IMR-90 (cell line): Measurements from ENCODE around the gene SDC3. TPM values are rescaled to one million over a fixed set of nuclear protein-coding genes. Genes with fewer than 3 reads are reported as not detected.
A peak's percentile ranks its signal among the peaks of the same experiment; 100 is the strongest.

Experiments
- ATAC-seq: fragments of 200-7000 bp; cut with Tn5 transposase; 2 replicates; pipeline ENCODE4 v1.9.1; 2020; ENCODE audit warnings: low read depth, mild to moderate bottlenecking, moderate library complexity
- BruUV-seq: library from RNA; stranded (reverse); fragments of 400-500 nt; replicated peaks from 2 replicates; lab custom pipeline; 2021; lab: Mats Ljungman, UMichigan
- CTCF ChIA-PET: fragments of 300-600 bp; formaldehyde crosslinking; extraction: SDS; loops from one replicate; lab custom pipeline; 2021; ENCODE audit warnings: antibody characterized with exemption; lab: Yijun Ruan, JAX
- POLR2A ChIA-PET: fragments of 300-600 bp; sonication (Branson Sonifier 250); formaldehyde crosslinking; loops from one replicate; lab custom pipeline; 2022; ENCODE audit warnings: antibody characterized with exemption; ENCODE audit not compliant: unreplicated experiment; lab: Charles Lee
- DNase-seq: peaks from one replicate; pipeline ENCODE4 v3.0.0; 2013
- H2AFZ ChIP-seq: replicated peaks from 2 replicates; pipeline ENCODE3; 2013; ENCODE audit warnings: low read length, mild to moderate bottlenecking; ENCODE audit not compliant: poor library complexity
- H2AK5ac ChIP-seq: 2 replicates; pipeline ENCODE4 v1.6.1; 2013; ENCODE audit warnings: low read depth, low read length, inconsistent platforms
- H2AK9ac ChIP-seq: replicated peaks from 2 replicates; pipeline ENCODE3; 2013; ENCODE audit warnings: mild to moderate bottlenecking, low read depth, low read length, moderate library complexity; ENCODE audit not compliant: poor library complexity
- H2BK120ac ChIP-seq: 2 replicates; pipeline ENCODE4 v1.6.1; 2013; ENCODE audit warnings: low read depth, low read length, inconsistent platforms
- H2BK15ac ChIP-seq: 3 replicates; pipeline ENCODE4 v1.6.1; 2013; ENCODE audit warnings: low read depth, low read length, inconsistent platforms
- H2BK20ac ChIP-seq: 2 replicates; pipeline ENCODE4 v1.6.1; 2013; ENCODE audit warnings: low read depth, mild to moderate bottlenecking, inconsistent platforms, low read length, moderate library complexity
- H2BK5ac ChIP-seq: 2 replicates; pipeline ENCODE4 v1.6.1; 2013; ENCODE audit warnings: mild to moderate bottlenecking, low read depth, low read length, inconsistent platforms; ENCODE audit not compliant: poor library complexity, severe bottlenecking
- H3K14ac ChIP-seq: replicated peaks from 2 replicates; pipeline ENCODE4 v1.6.1; 2013; ENCODE audit warnings: low read depth, low read length, inconsistent platforms
- H3K18ac ChIP-seq: 2 replicates; pipeline ENCODE4 v1.6.1; 2013; ENCODE audit warnings: low read depth, low read length, control low read depth
- H3K23ac ChIP-seq: 2 replicates; pipeline ENCODE4 v1.6.1; 2013; ENCODE audit warnings: low read depth, low read length, inconsistent platforms
- H3K27ac ChIP-seq: 2 replicates; pipeline ENCODE4 v1.5.1; 2013; ENCODE audit warnings: mild to moderate bottlenecking, control low read depth, low read length; ENCODE audit not compliant: insufficient read depth
- H3K27me3 ChIP-seq: 2 replicates; pipeline ENCODE4 v1.6.1; 2013; ENCODE audit warnings: low read length; ENCODE audit not compliant: control insufficient read depth, insufficient read depth
- H3K36me3 ChIP-seq: 2 replicates; pipeline ENCODE4 v1.6.1; 2013; ENCODE audit warnings: low read length, mixed read lengths; ENCODE audit not compliant: control insufficient read depth, insufficient read depth
- H3K4ac ChIP-seq: 2 replicates; pipeline ENCODE4 v1.6.1; 2013; ENCODE audit warnings: low read depth, low read length, inconsistent platforms
- H3K4me1 ChIP-seq: 2 replicates; pipeline ENCODE4 v1.6.1; 2013; ENCODE audit warnings: low read length, mixed read lengths; ENCODE audit not compliant: control insufficient read depth, insufficient read depth
- H3K4me2 ChIP-seq: 2 replicates; pipeline ENCODE4 v1.6.1; 2013; ENCODE audit warnings: low read depth, mild to moderate bottlenecking, control low read depth, low read length, moderate library complexity
- H3K4me3 ChIP-seq: 2 replicates; pipeline ENCODE4 v1.5.1; 2013; ENCODE audit warnings: low read depth, mild to moderate bottlenecking, control low read depth, low read length, moderate library complexity; ENCODE audit not compliant: insufficient read depth
- H3K56ac ChIP-seq: 2 replicates; pipeline ENCODE4 v1.6.1; 2013; ENCODE audit warnings: low read length, inconsistent platforms; ENCODE audit not compliant: insufficient read depth; ENCODE audit errors: extremely low read depth
- H3K79me1 ChIP-seq, 2 experiments: 2 replicates each; pipeline ENCODE4 v1.6.1; 2013; ENCODE audit warnings: low read length in 2 of 2, inconsistent platforms in 1 of 2, low read depth in 1 of 2
- H3K9ac ChIP-seq: 2 replicates; pipeline ENCODE4 v1.6.1; 2013; ENCODE audit warnings: low read depth, low read length, control low read depth
- H3K9me1 ChIP-seq: 2 replicates; pipeline ENCODE4 v1.6.1; 2013; ENCODE audit warnings: low read length, inconsistent platforms; ENCODE audit not compliant: insufficient read depth
- H3K9me3 ChIP-seq: 2 replicates; pipeline ENCODE4 v1.6.1; 2013; ENCODE audit warnings: low read length; ENCODE audit not compliant: control insufficient read depth, insufficient read depth
- H4K20me1 ChIP-seq: 2 replicates; pipeline ENCODE4 v1.6.1; 2013; ENCODE audit warnings: low read length, inconsistent platforms; ENCODE audit not compliant: insufficient read depth
- H4K5ac ChIP-seq: 2 replicates; pipeline ENCODE4 v1.6.1; 2013; ENCODE audit warnings: mild to moderate bottlenecking, low read depth, low read length, control low read depth
- H4K8ac ChIP-seq, 2 experiments: 2 replicates each; pipeline ENCODE4 v1.6.1; 2013; ENCODE audit warnings: low read depth in 2 of 2, low read length in 2 of 2, control low read depth in 1 of 2, inconsistent platforms in 1 of 2
- H4K91ac ChIP-seq: 2 replicates; pipeline ENCODE4 v1.6.1; 2013; ENCODE audit warnings: low read depth, low read length, inconsistent platforms; ENCODE audit not compliant: insufficient read depth
- BHLHE40 ChIP-seq: fragments of 150-350 bp; IDR thresholded peaks from 2 replicates; pipeline ENCODE4 v1.6.1; 2016; ENCODE audit warnings: mild to moderate bottlenecking, low read depth, low read length
- CEBPB ChIP-seq: IDR thresholded peaks from 2 replicates; pipeline ENCODE4 v1.6.1; 2012; ENCODE audit warnings: low read depth, low read length, improper control_type of control experiment
- CHD1 ChIP-seq: IDR thresholded peaks from 2 replicates; pipeline ENCODE4 v1.6.1; 2012; ENCODE audit warnings: low read depth, low read length, improper control_type of control experiment
- FOS ChIP-seq: fragments of 150-350 bp; IDR thresholded peaks from 2 replicates; pipeline ENCODE4 v1.6.1; 2016; ENCODE audit warnings: low read depth, low read length
- MAZ ChIP-seq: IDR thresholded peaks from 2 replicates; pipeline ENCODE4 v1.6.1; 2012; ENCODE audit warnings: low read depth, mild to moderate bottlenecking, low read length, improper control_type of control experiment, moderate library complexity, borderline replicate concordance
- MXI1 ChIP-seq: IDR thresholded peaks from 2 replicates; pipeline ENCODE4 v1.6.1; 2012; ENCODE audit warnings: low read depth, mild to moderate bottlenecking, low read length, moderate library complexity, borderline replicate concordance
- NFE2L2 ChIP-seq: fragments of 150-350 bp; IDR thresholded peaks from 2 replicates; pipeline ENCODE4 v1.6.1; 2016; ENCODE audit warnings: low read depth, mild to moderate bottlenecking, low read length
- POLR2A ChIP-seq: IDR thresholded peaks from 2 replicates; pipeline ENCODE4 v1.6.1; 2012; ENCODE audit warnings: mild to moderate bottlenecking, low read depth, low read length
- RAD21 ChIP-seq: IDR thresholded peaks from 2 replicates; pipeline ENCODE4 v1.6.1; 2012; ENCODE audit warnings: low read length, improper control_type of control experiment
- RCOR1 ChIP-seq: IDR thresholded peaks from 2 replicates; pipeline ENCODE4 v1.6.1; 2012; ENCODE audit warnings: mild to moderate bottlenecking, low read length, improper control_type of control experiment; ENCODE audit not compliant: insufficient replicate concordance
- RFX5 ChIP-seq: IDR thresholded peaks from 2 replicates; pipeline ENCODE4 v1.8.0; 2012; ENCODE audit warnings: low read depth, mild to moderate bottlenecking, low read length, moderate library complexity
- WGBS, 2 experiments: methylation state at CpG; one replicate each; pipeline versions ENCODE4 v1.1.5 to v1.1.7; 2013; ENCODE audit warnings: missing lambda C conversion rate in 2 of 2; ENCODE audit not compliant: insufficient read length in 1 of 2; ENCODE audit errors: extremely low coverage in 2 of 2; 5-methylcytosine and 5-hydroxymethylcytosine counted together
- dilution Hi-C: fragments of 300-500 bp; cut with HindIII; formaldehyde crosslinking; loops from one replicate; pipeline ENCODE4 v1.14.3; 2018; ENCODE audit warnings: low sequenced_read_pairs; ENCODE audit not compliant: unreplicated experiment
- in situ Hi-C: fragments of 300-500 bp; cut with MboI; formaldehyde crosslinking; loops from 3 replicates; pipeline ENCODE4 v1.14.3; 2019; ENCODE audit warnings: low sequenced_read_pairs, inconsistent platforms, mixed read lengths
- intact Hi-C: fragments of 100-400 bp; cut with micrococcal nuclease; formaldehyde crosslinking; loops from 2 replicates; pipeline ENCODE4 v1.10.0; 2022
- polyA plus RNA-seq, 3 experiments: library from polyadenylated mRNA; depleted of rRNA; stranded (reverse); fragments of >200 nt; gene quantifications; 2 replicates each; pipeline ENCODE4 v1.2.3, GENCODE V29; 2012; ENCODE audit warnings: low replicate concordance in 1 of 3
- total RNA-seq: library from RNA; depleted of rRNA; stranded (reverse); fragments of >200 nt; gene quantifications from 2 replicates; pipeline ENCODE4 v1.2.3, GENCODE V29; 2012
- TF ChIP-seq, protein P1 (sequence below): fragments of 150-350 bp; IDR thresholded peaks from 2 replicates; pipeline ENCODE4 v1.6.1; 2016; ENCODE audit warnings: low read depth, mild to moderate bottlenecking, low read length, moderate library complexity, borderline replicate concordance
- TF ChIP-seq, protein P2 (sequence below): fragments of 150-350 bp; IDR thresholded peaks from 2 replicates; pipeline ENCODE4 v1.6.1; 2017; ENCODE audit warnings: mild to moderate bottlenecking, antibody characterized with exemption, low read length, low read depth
- TF ChIP-seq, protein P3 (sequence below): conservative IDR thresholded peaks from 2 replicates; pipeline ENCODE4 v1.5.1; 2012; ENCODE audit warnings: mild to moderate bottlenecking, low read depth, low read length, improper control_type of control experiment

Gene SDC3
- total and polyA plus RNA-seq, 2 of the 4 experiments (the other 2 are of a cell fraction): 13.1 to 71.5 TPM

DNA sequence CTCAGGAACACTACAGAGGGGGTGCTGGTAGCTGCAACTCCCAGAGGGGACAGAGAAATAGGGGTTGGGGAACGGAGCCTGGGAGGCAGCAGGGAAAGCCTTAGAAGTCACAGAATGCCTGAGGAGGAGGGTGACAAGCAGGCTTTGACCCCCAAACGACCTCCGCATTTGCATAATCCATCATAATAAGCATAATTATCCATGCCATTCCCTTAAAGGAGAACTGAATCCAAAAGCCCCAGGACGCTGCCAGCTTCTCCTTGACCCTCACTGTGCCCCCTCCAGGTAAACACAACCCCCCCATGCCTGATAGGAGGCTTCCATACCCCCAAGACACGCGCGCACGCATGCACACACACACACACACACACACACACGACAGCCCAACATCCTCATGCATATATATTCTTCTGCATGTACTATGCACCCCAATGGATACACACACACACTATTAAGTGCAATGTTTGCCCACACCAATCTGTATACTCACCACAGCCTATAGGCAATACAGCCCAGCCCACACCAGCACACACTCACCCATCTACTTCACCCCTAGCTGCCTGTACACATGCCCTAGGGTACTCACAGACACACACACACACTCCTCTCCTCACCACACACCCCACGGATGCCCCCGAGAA lies 27.8 kb downstream of the SDC3 start:
- H2AK9ac ChIP-seq: peak overlapping the region; percentile 34
- H2BK20ac ChIP-seq: no peak overlapping the region
- ATAC-seq: no peak

More for the DNA sequence above, 27.8 kb downstream of the SDC3 start:
- no peak overlapping the region for H2BK15ac ChIP-seq
- no peak overlapping the region for H2BK120ac ChIP-seq
- H4K5ac ChIP-seq: no peak overlapping the region
- H3K14ac ChIP-seq: no peak overlapping the region
- H3K23ac ChIP-seq: no peak overlapping the region; the same call in 1 of the 2 replicates
- no peak for DNase-seq
- no peak overlapping the region for H3K56ac ChIP-seq
- no peak overlapping the region for H3K18ac ChIP-seq
- no peak overlapping the region for H3K9ac ChIP-seq
- peaks cover 12% of the 10 kb centered on the region for H3K36me3 ChIP-seq
- peaks cover 39 to 96% of the 10 kb centered on the region in 2 experiments for H3K79me1 ChIP-seq
- H3K27ac ChIP-seq: no peak overlapping the region
- BruUV-seq: no TSS peak
- 100% methylated on average over 3 of the region's 11 CpGs; no CpG with 5 or more reads in 1 of the 2 experiments for WGBS, 2 experiments
- POLR2A ChIA-PET: no interaction called here
- in situ Hi-C loops (no loop called here), dilution Hi-C loops (no loop called here), intact Hi-C loops (no loop called here)
- peaks cover 22% of the 10 kb centered on the region for H3K9me1 ChIP-seq
- H3K4ac ChIP-seq: 0 out of 2 replicates have a peak overlapping the region, but pooled peaks have one; percentile 13
- no peak overlapping the region for H2AFZ ChIP-seq
- H3K4me2 ChIP-seq: no peak overlapping the region
- no peak overlapping the region for H3K4me3 ChIP-seq
- no peak overlapping the region for H2BK5ac ChIP-seq
- peaks cover 32% of the 10 kb centered on the region for H3K4me1 ChIP-seq
- H4K8ac ChIP-seq: no peak overlapping the region
- CTCF ChIA-PET: no interaction called here
- no peak overlapping the region for H4K91ac ChIP-seq
- TF ChIP-seq RAD21 (no peak), MAZ (no peak), POLR2A (no peak), CEBPB (no peak), RCOR1 (no peak), NFE2L2 (no peak), FOS (no peak), BHLHE40 (no peak), MXI1 (no peak), CHD1 (no peak), RFX5 (no peak)
- TF ChIP-seq, protein P1, sequence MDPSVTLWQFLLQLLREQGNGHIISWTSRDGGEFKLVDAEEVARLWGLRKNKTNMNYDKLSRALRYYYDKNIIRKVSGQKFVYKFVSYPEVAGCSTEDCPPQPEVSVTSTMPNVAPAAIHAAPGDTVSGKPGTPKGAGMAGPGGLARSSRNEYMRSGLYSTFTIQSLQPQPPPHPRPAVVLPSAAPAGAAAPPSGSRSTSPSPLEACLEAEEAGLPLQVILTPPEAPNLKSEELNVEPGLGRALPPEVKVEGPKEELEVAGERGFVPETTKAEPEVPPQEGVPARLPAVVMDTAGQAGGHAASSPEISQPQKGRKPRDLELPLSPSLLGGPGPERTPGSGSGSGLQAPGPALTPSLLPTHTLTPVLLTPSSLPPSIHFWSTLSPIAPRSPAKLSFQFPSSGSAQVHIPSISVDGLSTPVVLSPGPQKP: no peak
- TF ChIP-seq, protein P2, sequence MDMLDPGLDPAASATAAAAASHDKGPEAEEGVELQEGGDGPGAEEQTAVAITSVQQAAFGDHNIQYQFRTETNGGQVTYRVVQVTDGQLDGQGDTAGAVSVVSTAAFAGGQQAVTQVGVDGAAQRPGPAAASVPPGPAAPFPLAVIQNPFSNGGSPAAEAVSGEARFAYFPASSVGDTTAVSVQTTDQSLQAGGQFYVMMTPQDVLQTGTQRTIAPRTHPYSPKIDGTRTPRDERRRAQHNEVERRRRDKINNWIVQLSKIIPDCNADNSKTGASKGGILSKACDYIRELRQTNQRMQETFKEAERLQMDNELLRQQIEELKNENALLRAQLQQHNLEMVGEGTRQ: no peak
- TF ChIP-seq, protein P3, sequence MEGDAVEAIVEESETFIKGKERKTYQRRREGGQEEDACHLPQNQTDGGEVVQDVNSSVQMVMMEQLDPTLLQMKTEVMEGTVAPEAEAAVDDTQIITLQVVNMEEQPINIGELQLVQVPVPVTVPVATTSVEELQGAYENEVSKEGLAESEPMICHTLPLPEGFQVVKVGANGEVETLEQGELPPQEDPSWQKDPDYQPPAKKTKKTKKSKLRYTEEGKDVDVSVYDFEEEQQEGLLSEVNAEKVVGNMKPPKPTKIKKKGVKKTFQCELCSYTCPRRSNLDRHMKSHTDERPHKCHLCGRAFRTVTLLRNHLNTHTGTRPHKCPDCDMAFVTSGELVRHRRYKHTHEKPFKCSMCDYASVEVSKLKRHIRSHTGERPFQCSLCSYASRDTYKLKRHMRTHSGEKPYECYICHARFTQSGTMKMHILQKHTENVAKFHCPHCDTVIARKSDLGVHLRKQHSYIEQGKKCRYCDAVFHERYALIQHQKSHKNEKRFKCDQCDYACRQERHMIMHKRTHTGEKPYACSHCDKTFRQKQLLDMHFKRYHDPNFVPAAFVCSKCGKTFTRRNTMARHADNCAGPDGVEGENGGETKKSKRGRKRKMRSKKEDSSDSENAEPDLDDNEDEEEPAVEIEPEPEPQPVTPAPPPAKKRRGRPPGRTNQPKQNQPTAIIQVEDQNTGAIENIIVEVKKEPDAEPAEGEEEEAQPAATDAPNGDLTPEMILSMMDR: no peak
- peak overlapping the region; percentile 59; the same call in 1 of the 2 replicates for H2AK5ac ChIP-seq
- H3K27me3 ChIP-seq: no peaks in the 10 kb centered on the region
- H3K9me3 ChIP-seq: no peaks in the 10 kb centered on the region
- peaks cover 67% of the 10 kb centered on the region for H4K20me1 ChIP-seq
